Stimulated activated memory B cell treated with anti-CD40 and anti-IgM and Interleukin-4, amounts not matched to agents 10 μg/mL and 1 μg/mL and 100 μg/mL, for 72 hours (primary cell): Measurements from ENCODE around the gene ZNF791.

Experiments
- ATAC-seq: fragments of 150-1000 bp; cut with Tn5 transposase; 2 replicates; pipeline ENCODE4 v1.10.0; 2021
- H3K27ac Mint-ChIP-seq: one replicate; pipeline ENCODE4 v1.8.0; 2022; ENCODE audit warnings: mild to moderate bottlenecking, mixed read lengths
- H3K27me3 Mint-ChIP-seq: one replicate; pipeline ENCODE4 v1.8.0; 2022; ENCODE audit warnings: mixed read lengths
- H3K36me3 Mint-ChIP-seq: one replicate; pipeline ENCODE4 v1.8.0; 2022; ENCODE audit warnings: mixed read lengths
- H3K4me1 Mint-ChIP-seq: one replicate; pipeline ENCODE4 v1.8.0; 2022; ENCODE audit warnings: mixed read lengths
- H3K4me3 Mint-ChIP-seq: one replicate; pipeline ENCODE4 v1.8.0; 2022; ENCODE audit warnings: mild to moderate bottlenecking, moderate library complexity, mixed read lengths
- H3K9me3 Mint-ChIP-seq: one replicate; pipeline ENCODE4 v1.8.0; 2022; ENCODE audit warnings: mixed read lengths

ZNF791 gene

DNA sequence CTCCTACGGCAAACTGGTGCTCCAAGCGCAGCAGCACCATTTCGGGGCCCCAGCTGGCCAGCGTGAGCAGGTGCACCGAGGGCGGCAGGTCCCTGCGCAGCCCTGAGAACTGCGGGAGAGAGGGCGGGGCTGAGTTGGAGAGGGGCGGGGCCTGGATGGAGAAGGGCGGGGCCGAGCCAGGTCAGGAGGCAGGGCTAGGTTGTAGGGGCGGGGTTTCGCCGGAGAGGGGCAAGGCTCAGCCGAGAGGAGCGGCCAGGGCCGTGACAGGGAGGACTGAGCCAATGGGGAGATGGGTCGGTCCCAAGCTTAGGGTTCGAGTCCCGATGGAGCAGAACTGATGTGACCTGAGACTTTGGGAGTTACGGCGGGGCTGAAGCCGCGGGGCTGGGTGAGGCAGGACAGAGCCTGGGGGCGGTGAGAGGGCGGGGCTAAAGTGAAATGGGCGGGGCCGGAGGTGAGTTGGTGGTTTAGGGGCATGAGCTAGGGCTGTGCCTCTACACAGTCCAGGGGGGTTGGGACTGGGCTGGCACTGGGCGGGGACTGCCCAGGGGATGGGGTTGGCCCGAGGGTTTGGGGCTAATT, 36.9 kb downstream of the ZNF791 start:
- no peaks in the 10 kb centered on the region for H3K27me3 Mint-ChIP-seq
- peak overlapping the region; percentile 61 for H3K27ac Mint-ChIP-seq
- peak; percentile 61 for ATAC-seq
- no peaks in the 10 kb centered on the region for H3K9me3 Mint-ChIP-seq
- H3K36me3 Mint-ChIP-seq: peaks cover 72% of the 10 kb centered on the region
- H3K4me1 Mint-ChIP-seq: peaks cover 13% of the 10 kb centered on the region
- H3K4me3 Mint-ChIP-seq: no peak overlapping the region

DNA sequence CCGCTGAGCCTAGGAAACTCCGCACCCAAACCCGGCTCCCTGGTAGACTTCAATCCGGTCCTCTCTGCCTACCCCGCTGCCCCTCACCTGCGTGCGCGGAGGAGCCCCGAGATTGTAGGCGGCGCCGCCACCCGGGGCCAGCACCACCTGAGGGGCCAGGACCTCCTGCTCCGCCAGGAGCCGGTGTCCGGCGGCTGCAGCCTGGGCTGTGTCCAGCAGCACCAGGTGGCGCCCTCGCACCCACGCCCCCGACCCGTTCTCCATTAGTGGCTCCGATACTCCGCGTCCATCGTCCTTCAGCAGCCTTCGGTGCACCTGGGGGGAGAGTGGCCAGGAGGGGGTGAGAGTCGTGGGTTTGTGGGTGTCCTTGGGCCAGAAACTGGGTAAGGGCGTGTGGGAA, 37.4 kb downstream of the ZNF791 start:
- H3K4me1 Mint-ChIP-seq: peaks cover 13% of the 10 kb centered on the region
- H3K27ac Mint-ChIP-seq: no peak overlapping the region
- no peaks in the 10 kb centered on the region for H3K9me3 Mint-ChIP-seq
- peaks cover 72% of the 10 kb centered on the region for H3K36me3 Mint-ChIP-seq
- no peak for ATAC-seq
- no peaks in the 10 kb centered on the region for H3K27me3 Mint-ChIP-seq
- H3K4me3 Mint-ChIP-seq: no peak overlapping the region

DNA sequence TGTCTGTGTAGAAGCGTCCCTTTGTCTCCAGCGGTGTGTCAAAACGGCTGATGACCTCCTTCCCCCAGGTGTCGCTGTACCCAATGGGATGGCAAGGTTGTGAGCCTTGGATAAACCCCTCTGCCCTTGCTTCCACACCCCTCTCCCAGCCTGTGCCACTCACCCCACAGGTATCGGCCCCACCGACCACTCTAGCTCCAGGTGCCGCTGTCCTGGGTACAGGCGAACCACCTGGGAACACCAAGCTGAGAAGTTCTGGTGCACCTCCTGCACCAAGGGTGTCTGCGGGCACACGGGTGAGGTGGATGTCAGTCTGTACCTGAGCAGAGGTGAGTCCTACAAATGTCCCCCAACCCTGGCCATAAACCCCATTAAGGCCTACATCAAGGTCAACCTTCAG, 39.2 kb downstream of the ZNF791 start:
- Mint-ChIP-seq H3K36me3 (peaks cover 68% of the 10 kb centered on the region), H3K27me3 (no peaks in the 10 kb centered on the region), H3K4me1 (peaks cover 13% of the 10 kb centered on the region), H3K9me3 (no peaks in the 10 kb centered on the region), H3K4me3 (no peak overlapping the region), H3K27ac (no peak overlapping the region)
- no peak for ATAC-seq

DNA sequence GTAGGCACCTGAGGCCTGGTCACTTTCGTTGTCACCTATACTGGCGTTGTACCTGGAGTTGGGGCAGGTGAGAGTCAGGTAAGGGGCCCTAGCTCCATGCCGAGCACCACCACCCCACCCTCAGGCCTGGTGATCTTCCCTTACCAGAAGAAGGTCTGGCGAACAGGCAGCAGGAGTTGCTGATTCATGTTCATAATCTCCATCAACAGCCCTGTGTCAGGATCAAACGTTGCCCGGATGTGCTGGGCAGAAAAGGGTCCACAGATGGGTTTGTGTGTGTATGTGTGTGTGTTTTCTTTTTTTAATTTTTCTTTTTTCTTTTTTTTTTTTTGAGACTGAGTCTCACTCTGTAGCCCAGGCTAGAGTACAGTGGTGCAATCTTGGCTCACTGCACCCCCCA, 41.5 kb downstream of the ZNF791 start:
- ATAC-seq: no peak
- H3K27me3 Mint-ChIP-seq: no peaks in the 10 kb centered on the region
- H3K27ac Mint-ChIP-seq: no peak overlapping the region
- H3K36me3 Mint-ChIP-seq: peaks cover 76% of the 10 kb centered on the region
- no peaks in the 10 kb centered on the region for H3K9me3 Mint-ChIP-seq
- peaks cover 20% of the 10 kb centered on the region for H3K4me1 Mint-ChIP-seq
- H3K4me3 Mint-ChIP-seq: no peak overlapping the region

DNA sequence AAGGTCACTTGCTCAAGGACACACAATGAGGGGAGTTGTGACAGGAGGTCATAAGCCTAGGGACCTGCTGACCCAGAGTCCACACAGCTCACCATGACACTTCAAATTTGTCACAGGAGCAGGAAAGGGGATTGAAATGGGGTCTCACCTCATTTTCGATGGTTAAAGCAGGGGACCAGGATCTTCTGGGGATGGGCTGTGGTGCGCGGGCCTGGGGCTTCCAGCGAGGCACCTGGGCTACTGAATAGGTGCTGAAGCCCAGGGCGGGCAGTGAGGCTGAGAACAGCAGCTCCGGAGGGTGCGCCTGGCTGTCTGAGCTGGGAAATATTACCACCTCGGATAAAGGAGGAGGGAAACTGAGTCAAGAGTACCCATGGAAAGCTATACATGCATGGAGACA, 44.8 kb downstream of the ZNF791 start:
- Mint-ChIP-seq H3K4me1 (peaks cover 16% of the 10 kb centered on the region), H3K27me3 (no peaks in the 10 kb centered on the region), H3K9me3 (no peaks in the 10 kb centered on the region), H3K36me3 (peaks cover 72% of the 10 kb centered on the region), H3K4me3 (no peak overlapping the region), H3K27ac (no peak overlapping the region)
- ATAC-seq: no peak

DNA sequence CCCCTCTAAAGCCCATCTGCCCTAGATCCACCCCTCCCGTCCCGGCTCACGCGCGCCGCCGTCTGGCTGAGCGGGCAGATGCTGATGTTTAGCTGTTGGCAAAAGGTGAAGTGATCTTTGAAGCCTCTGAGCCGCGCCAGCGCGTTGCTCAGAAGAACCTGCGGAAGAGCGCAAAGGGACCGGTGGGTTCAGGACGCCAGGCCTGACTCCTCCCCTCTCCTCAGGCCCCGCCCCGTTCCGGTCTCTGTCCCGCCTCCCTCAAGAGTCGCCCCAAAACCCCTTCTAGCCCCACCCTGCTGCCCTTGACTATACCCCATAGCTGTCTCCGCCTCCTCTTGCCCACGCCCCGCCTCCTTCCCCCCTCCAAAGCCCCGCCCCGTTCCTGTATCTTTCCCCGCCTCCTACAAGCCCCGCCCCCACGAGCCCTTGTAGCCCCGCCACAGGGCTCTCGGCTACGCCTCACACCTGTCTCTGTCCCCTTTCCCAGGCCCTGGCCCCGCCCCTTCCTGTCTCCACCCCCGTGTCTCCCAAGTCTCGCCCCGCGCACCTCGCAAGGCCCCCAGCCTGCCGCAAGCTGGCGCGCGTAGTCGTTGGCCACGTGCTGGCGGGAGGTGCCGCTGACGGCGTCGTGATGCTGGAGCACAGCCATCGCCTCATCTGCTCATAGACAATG, 46.3 kb downstream of the ZNF791 start:
- H3K4me3 Mint-ChIP-seq: no peak overlapping the region
- H3K27me3 Mint-ChIP-seq: no peaks in the 10 kb centered on the region
- peaks cover 61% of the 10 kb centered on the region for H3K36me3 Mint-ChIP-seq
- peak; percentile 36 for ATAC-seq
- peak overlapping the region; percentile 25 for H3K27ac Mint-ChIP-seq
- no peaks in the 10 kb centered on the region for H3K9me3 Mint-ChIP-seq
- peaks cover 16% of the 10 kb centered on the region for H3K4me1 Mint-ChIP-seq

DNA sequence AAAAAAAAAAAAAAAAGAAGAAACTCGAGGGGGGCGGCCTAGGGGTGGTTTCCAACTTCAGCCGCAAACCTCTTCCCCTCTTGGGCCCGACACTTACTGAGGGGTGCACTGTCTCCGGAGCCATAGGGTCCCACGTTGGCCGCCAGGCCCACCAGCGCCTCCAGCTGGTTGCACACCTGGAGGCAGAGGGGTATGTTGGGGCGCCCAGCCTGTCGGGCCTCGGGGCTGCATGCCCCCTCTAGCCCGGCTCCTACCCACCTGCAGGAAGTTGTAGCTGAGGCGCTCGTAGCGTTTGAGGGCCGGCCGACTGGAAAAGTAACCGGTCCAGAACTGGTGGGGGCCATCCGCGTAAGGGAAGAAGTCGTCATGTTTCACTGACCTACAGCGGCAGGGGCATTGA, 47.2 kb downstream of the ZNF791 start:
- Mint-ChIP-seq H3K4me1 (peaks cover 16% of the 10 kb centered on the region), H3K9me3 (no peaks in the 10 kb centered on the region), H3K27me3 (no peaks in the 10 kb centered on the region), H3K4me3 (no peak overlapping the region), H3K27ac (no peak overlapping the region), H3K36me3 (peaks cover 60% of the 10 kb centered on the region)
- ATAC-seq: no peak

DNA sequence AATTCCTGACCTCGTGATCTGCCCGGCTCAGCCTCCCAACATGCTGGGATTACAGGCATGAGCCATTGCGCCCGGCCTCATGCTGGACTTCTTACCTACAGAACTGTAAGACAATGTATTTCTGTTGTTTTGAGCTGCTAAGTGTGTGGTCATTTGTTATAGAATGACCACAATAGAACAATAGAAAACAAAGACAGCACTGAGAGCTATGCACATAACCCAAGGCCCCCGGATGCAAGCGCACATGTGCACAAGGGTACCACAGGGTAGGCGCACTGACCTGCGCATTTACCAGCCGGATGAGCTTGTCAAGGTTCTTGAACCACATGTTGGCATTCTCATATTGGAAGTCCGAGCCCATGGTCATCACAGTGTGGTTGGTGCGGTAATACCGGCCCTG, 50.3 kb downstream of the ZNF791 start:
- Mint-ChIP-seq H3K9me3 (no peaks in the 10 kb centered on the region), H3K36me3 (peaks cover 62% of the 10 kb centered on the region), H3K4me1 (peaks cover 26% of the 10 kb centered on the region), H3K27me3 (no peaks in the 10 kb centered on the region), H3K27ac (no peak overlapping the region), H3K4me3 (no peak overlapping the region)
- ATAC-seq: no peak

DNA sequence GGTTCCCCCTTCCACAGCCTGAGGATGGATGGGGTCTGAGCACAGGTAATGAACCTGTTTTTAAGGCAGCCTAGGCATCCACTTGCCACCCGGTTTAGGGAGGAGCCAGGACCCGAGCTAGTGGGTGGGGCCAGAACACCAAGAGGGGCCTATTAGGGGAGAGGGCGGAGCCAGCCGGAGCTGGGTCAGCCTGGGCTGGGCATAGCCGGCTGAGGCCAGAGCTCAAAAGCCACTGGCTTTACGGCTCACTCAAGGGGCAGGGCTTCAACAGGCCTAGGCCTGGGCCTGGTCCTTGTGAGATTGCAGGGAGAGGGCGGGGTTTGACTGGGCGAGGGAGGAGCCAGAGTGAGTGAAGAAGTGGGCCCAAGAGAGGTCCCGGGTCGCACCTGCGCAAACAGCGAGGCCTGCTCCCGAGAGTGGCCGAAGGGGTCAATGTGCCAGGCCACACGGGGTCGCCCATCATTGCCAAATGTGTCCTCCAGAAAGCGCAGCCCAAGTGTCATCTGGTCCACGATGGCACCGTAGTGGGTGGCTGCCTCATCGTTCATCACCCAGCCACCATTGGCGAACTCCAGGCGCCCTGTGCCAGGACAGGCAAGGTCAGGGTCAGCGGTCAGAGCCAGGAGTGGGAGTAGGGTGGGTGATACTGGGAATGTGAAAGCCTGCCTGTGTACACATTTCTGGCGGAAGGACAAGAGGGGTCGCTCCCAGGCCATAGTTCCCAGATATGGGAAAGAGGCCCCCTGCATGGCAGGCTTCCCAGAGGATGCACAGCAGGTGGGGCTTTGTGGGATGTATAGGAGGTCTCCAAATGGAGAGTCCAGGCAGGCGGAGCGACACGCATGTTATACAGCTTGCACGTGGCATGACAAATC, 53.9 kb downstream of the ZNF791 start:
- no peaks in the 10 kb centered on the region for H3K9me3 Mint-ChIP-seq
- ATAC-seq: no peak
- H3K27me3 Mint-ChIP-seq: no peaks in the 10 kb centered on the region

DNA sequence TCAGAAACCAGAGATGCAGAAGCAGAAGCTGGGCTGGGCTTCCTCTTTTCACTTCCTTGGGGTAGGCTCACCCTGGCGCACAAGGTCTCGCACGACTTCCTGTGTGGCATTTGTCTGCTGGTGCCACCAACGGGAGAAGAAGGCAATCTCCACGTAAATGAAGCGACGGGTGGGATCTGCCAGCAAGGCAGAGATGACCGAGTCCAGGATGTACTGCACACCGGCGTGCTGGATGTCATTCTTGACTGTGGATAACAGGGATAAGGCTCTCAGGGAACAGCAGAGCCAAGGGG, 54.5 kb downstream of the ZNF791 start:
- peak; percentile 88 for ATAC-seq

More for the DNA sequence above, 53.9 kb downstream of the ZNF791 start:
- Mint-ChIP-seq H3K27ac (peak overlapping the region; percentile 97), H3K4me1 (peaks cover 46% of the 10 kb centered on the region), H3K36me3 (peaks cover 45% of the 10 kb centered on the region), H3K4me3 (peak overlapping the region; percentile 90)

DNA sequence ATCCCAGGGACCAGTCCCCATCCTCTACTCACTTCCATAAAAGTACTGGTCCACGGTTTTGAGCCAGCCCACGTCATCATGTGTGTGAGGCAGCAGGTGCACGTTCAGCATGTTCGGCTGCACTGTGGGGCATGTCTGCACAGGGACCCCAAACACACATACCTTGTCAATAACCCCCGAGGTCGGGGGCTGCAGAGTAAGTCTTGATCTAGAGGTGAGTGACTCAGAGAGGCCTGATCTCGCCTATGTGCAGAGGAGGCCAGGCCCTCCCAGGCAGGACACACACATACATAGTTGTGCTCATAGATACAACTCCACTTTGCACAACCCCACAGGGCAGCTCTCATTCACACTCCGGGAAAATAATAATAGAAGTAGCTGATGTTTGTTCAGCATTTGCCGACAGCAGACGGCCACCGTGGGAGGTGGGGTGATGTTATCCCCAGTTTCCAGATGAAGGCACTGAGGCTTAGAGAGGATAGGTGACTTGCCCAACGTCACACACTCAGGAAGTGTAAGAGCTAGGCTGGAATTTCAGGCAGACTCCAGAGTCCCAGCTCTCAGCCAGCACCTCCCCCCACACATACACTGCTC, 55.0 kb downstream of the ZNF791 start:
- H3K9me3 Mint-ChIP-seq: no peaks in the 10 kb centered on the region
- peaks cover 53% of the 10 kb centered on the region for H3K4me1 Mint-ChIP-seq
- H3K27ac Mint-ChIP-seq: peak overlapping the region; percentile 97
- peaks cover 35% of the 10 kb centered on the region for H3K36me3 Mint-ChIP-seq
- ATAC-seq: peak; percentile 55
- H3K4me3 Mint-ChIP-seq: peak overlapping the region; percentile 90
- H3K27me3 Mint-ChIP-seq: no peaks in the 10 kb centered on the region

More for the DNA sequence above, 54.5 kb downstream of the ZNF791 start:
- no peaks in the 10 kb centered on the region for H3K27me3 Mint-ChIP-seq
- peaks cover 39% of the 10 kb centered on the region for H3K36me3 Mint-ChIP-seq
- peaks cover 48% of the 10 kb centered on the region for H3K4me1 Mint-ChIP-seq
- H3K27ac Mint-ChIP-seq: peak overlapping the region; percentile 97
- no peaks in the 10 kb centered on the region for H3K9me3 Mint-ChIP-seq
- peak overlapping the region; percentile 90 for H3K4me3 Mint-ChIP-seq

DNA sequence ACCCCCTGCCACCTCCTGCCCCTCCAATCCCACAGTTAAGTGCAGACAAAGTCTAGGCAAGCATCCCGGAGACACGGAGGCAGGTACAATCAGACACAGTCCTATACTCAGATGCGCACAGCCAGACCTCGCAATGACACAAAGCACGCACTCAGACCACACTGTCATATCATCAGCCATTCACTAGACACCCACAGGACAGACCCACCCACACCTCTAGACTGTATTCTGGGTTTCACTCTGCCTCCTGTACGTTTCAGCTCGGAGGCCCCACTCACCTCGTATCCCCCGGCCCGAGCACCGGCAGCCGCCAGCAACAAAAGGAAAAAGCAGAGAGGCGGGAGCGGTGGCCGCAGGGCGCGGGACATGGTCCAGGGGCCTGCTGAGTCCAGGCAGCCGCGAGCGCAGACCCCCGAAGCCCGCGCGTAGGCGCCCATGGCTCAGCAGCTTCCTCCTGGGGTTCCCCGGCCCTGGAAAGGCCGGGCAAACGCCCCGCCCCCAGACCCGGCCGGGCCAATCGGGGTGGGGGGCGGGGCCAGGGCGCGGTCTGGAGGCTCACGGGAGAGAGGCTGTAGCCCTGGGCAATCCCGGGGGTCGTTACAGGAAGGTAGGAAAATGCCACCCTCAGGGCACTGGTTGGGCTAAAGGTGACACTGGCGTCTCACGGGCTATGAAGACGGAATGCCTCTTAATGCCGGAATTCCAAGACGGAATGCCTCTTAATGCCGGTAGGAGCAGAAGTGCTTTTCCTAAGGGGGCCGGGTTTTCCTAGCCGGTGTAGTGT, 55.7 kb downstream of the ZNF791 start, which contains the start of the genes MAN2B1 and WDR83:
MAN2B1 (minus strand) TSS at position 478 of the 784 bp plus-strand sequence; CDS start at position 437, 41 bp downstream.
WDR83 (plus strand) TSS at position 543 of the 784 bp plus-strand sequence. CDS start 2,984 bp downstream, outside the sequence.
- Mint-ChIP-seq H3K36me3 (peaks cover 35% of the 10 kb centered on the region), H3K27ac (peak within 1 kb of the TSS; percentile 97), H3K27me3 (no peaks in the 10 kb centered on the region), H3K4me1 (peaks cover 55% of the 10 kb centered on the region), H3K4me3 (peak within 1 kb of the TSS; percentile 90), H3K9me3 (no peaks in the 10 kb centered on the region)
- peak; percentile 83 for ATAC-seq

DNA sequence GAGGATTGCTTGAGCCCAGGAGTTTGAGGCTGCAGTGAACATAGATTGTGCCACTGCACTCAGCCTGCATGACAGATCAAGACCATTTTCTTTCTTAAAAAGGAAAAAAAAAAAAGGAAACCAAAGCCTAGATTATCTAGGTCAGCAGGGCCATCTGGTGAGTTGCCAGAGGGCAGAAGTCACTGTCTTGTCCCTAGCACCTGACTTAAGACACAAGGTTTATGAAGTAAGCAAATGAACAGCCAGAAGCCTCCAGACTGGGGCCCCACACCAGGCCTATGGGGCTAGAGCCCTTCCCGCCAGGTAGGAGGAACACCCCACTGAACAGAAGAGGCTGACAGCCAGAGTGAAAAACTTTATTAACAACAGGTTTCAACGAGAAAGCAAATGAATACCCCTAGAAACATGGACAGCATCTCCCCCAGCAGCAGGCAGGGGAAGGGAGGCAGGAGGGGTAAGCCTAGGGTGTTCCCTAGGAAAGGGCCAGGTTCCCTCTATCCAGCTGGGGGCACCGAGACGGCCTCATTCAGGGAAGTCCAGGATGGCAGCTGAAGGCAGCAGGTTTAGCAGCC, 57.1 kb downstream of the ZNF791 start:
- no peak for ATAC-seq
- Mint-ChIP-seq H3K27ac (no peak overlapping the region), H3K9me3 (no peaks in the 10 kb centered on the region), H3K4me3 (peak overlapping the region; percentile 96), H3K27me3 (no peaks in the 10 kb centered on the region), H3K36me3 (peaks cover 42% of the 10 kb centered on the region), H3K4me1 (peaks cover 63% of the 10 kb centered on the region)

DNA sequence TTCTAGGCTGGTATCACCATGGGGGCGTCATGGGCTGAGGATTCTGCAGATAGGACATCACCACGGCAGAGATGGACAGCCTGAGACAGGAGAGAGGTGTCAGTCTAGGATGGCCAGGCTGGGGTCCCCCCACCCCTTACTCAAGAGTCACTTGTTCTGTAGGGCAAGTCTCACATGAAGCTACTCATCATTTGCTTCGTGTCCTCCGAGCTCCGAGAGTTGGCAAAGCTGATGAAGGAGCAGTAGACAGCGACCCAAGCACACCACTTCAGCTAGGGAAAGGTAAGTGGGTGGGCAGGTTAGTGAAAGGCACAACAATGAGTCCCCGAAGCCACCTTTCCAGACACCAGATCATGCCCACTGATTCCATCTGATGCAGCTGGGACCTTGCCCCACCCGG, 57.6 kb downstream of the ZNF791 start:
- Mint-ChIP-seq H3K9me3 (no peaks in the 10 kb centered on the region), H3K27ac (peak overlapping the region; percentile 100), H3K4me3 (peak overlapping the region; percentile 96), H3K4me1 (peaks cover 63% of the 10 kb centered on the region), H3K27me3 (no peaks in the 10 kb centered on the region), H3K36me3 (peaks cover 37% of the 10 kb centered on the region)
- no peak for ATAC-seq
